NCI-H82 treated with DMSO at 0.1 percent for 48 hours (cell line): ENCODE results near the gene ZNF469.
"Not testable (repeated sequence)": the region's sequence is repeated elsewhere in the genome, so short reads cannot be mapped to it uniquely, and the experiment has no call there.

Source experiments
- DNase-seq: peaks from one replicate; lab custom pipeline; 2025; ENCODE audit not compliant: unreplicated experiment; lab: John Stamatoyannopoulos, UW

Gene ZNF469

GRCh38 chr16:88360401-88360800 lies 22.4 kb upstream of the ZNF469 start:
- DNase-seq = not testable (repeated sequence)

- no peak for DNase-seq
These were observed 21.8 kb upstream of the ZNF469 start for GRCh38 chr16:88360999-88361398.

- DNase-seq = no peak
These were observed 21.0 kb upstream of the ZNF469 start for GRCh38 chr16:88361775-88362174.

- DNase-seq = no peak
These were observed 19.4 kb upstream of the ZNF469 start for GRCh38 chr16:88363239-88363891.

GRCh38 chr16:88365244-88365865 lies 17.4 kb upstream of the ZNF469 start:
- no peak for DNase-seq

- no peak for DNase-seq
These were observed 16.6 kb upstream of the ZNF469 start for GRCh38 chr16:88366032-88366703.

GRCh38 chr16:88366704-88367047 lies 16.1 kb upstream of the ZNF469 start:
- no peak for DNase-seq

- no peak for DNase-seq
These were observed 15.2 kb upstream of the ZNF469 start for GRCh38 chr16:88367560-88367959.

GRCh38 chr16:88368036-88368435 lies 14.7 kb upstream of the ZNF469 start:
- DNase-seq = no peak

- no peak for DNase-seq
These were observed 13.8 kb upstream of the ZNF469 start for GRCh38 chr16:88368994-88369393.

- no peak for DNase-seq
These were observed 13.2 kb upstream of the ZNF469 start for GRCh38 chr16:88369447-88370008.

- no peak for DNase-seq
These were observed 12.4 kb upstream of the ZNF469 start for GRCh38 chr16:88370365-88370764.

GRCh38 chr16:88372522-88372921 lies 10.2 kb upstream of the ZNF469 start:
- no peak for DNase-seq

GRCh38 chr16:88373211-88373610 lies 9.5 kb upstream of the ZNF469 start:
- no peak for DNase-seq

- no peak for DNase-seq
These were observed 8.7 kb upstream of the ZNF469 start for GRCh38 chr16:88373927-88374492.

- no peak for DNase-seq
These were observed 8.0 kb upstream of the ZNF469 start for GRCh38 chr16:88374736-88375135.

GRCh38 chr16:88375236-88375975 lies 7.4 kb upstream of the ZNF469 start:
- no peak for DNase-seq

GRCh38 chr16:88375996-88376834 lies 6.5 kb upstream of the ZNF469 start:
- no peak for DNase-seq

- DNase-seq = no peak
These were observed 5.7 kb upstream of the ZNF469 start for GRCh38 chr16:88376835-88377726.
